ENCODE data around the gene WDR93.

WDR93 gene

GRCh38 chr15:89750560-89751542 is 60.2 kb downstream of the WDR93 start, which contains the start of gene MESP1:
TSS of gene MESP1 (minus strand) at chr15:89751249. CDS start at chr15:89751231, 18 bp downstream.
- DNase-seq = peak; percentile 59 to 85 (median 78)

GRCh38 chr15:89751748-89752147 is 61.1 kb downstream of the WDR93 start:
- no peak for DNase-seq

- no peak for DNase-seq
These were observed 63.2 kb downstream of the WDR93 start for GRCh38 chr15:89753855-89754254.

- no peak for DNase-seq
These were observed 63.9 kb downstream of the WDR93 start for GRCh38 chr15:89754361-89755154.

GRCh38 chr15:89755701-89756100 is 65.1 kb downstream of the WDR93 start:
- no peak for DNase-seq

GRCh38 chr15:89756897-89757296 is 66.3 kb downstream of the WDR93 start:
- no peak for DNase-seq

GRCh38 chr15:89758283-89758682 is 67.7 kb downstream of the WDR93 start:
- no peak for DNase-seq

- no peak for DNase-seq
These were observed 68.4 kb downstream of the WDR93 start for GRCh38 chr15:89758981-89759380.

- DNase-seq = no peak
These were observed 69.2 kb downstream of the WDR93 start for GRCh38 chr15:89759835-89760234.

- DNase-seq = peak in 4 of 6 experiments; percentile 16 to 44 (median 30)
These were observed 69.8 kb downstream of the WDR93 start for GRCh38 chr15:89760303-89761008.

- no peak for DNase-seq
These were observed 70.6 kb downstream of the WDR93 start for GRCh38 chr15:89761009-89761831.

- DNase-seq = no peak
These were observed 71.3 kb downstream of the WDR93 start for GRCh38 chr15:89761929-89762328.

GRCh38 chr15:89765694-89766093 is 75.1 kb downstream of the WDR93 start:
- no peak for DNase-seq

GRCh38 chr15:89766357-89767311 is 76.0 kb downstream of the WDR93 start:
- DNase-seq = no peak

GRCh38 chr15:89767411-89767915 is 76.9 kb downstream of the WDR93 start:
- DNase-seq = no peak

- no peak for DNase-seq
These were observed 77.5 kb downstream of the WDR93 start for GRCh38 chr15:89768071-89768500.

GRCh38 chr15:89769366-89769765 is 78.8 kb downstream of the WDR93 start:
- DNase-seq = no peak

- no peak for DNase-seq
These were observed 79.4 kb downstream of the WDR93 start for GRCh38 chr15:89770041-89770440.

- DNase-seq = no peak
These were observed 82.4 kb downstream of the WDR93 start for GRCh38 chr15:89772932-89773583.

- no peak for DNase-seq
These were observed 83.9 kb downstream of the WDR93 start for GRCh38 chr15:89774492-89774891.

All from stimulated activated naive CD4-positive, alpha-beta T cell (primary cell).